T-cell (primary cell): ENCODE results near the gene RAB11A. TPM values are rescaled to one million over a fixed set of nuclear protein-coding genes. Genes with fewer than 3 reads are reported as not detected.

ENCODE experiments used
- ATAC-seq, 4 experiments: fragments of 200-7000 bp in 3 of 4; fragments of 150-1000 bp in 1 of 4; cut with Tn5 transposase; replicated peaks in 1 of 4; 1 replicate in 3 of 4; 2 replicates in 1 of 4; pipeline ENCODE4 v1.10.0; 2021; ENCODE audit warnings: moderate library complexity in 3 of 4, mild to moderate bottlenecking in 2 of 4, moderate number of reproducible peaks in 1 of 4
- CTCF ChIA-PET, 2 donors: fragments of 300-600 bp; sonication (Branson Sonifier 250); formaldehyde crosslinking; loops; one replicate each; lab custom pipeline; 2022; ENCODE audit warnings: antibody characterized with exemption in 2 of 2; lab: Charles Lee
- POLR2A ChIA-PET, 2 donors: fragments of 300-600 bp; sonication (Branson Sonifier 250); formaldehyde crosslinking; loops; one replicate each; lab custom pipeline; 2022; ENCODE audit warnings: antibody characterized with exemption in 2 of 2; lab: Charles Lee
- DNase-seq, 35 experiments: peaks; one replicate each; pipeline versions ENCODE4 v3.0.0 to v3.0.0-alpha.2; 2013 to 2023
- H3K27ac ChIP-seq: one replicate; pipeline ENCODE4 v1.5.1; 2013; ENCODE audit warnings: low read length
- H3K27me3 ChIP-seq, 2 experiments: replicated peaks in 1 of 2; 1 replicate in 1 of 2; 2 replicates in 1 of 2; pipeline versions ENCODE4 v1.6.1 to v1.7.0; 2013; ENCODE audit warnings: low read length in 1 of 2, mixed read lengths in 1 of 2; ENCODE audit not compliant: control insufficient read depth in 2 of 2, insufficient read depth in 2 of 2; ENCODE audit errors: extremely low read depth in 1 of 2
- H3K36me3 ChIP-seq, 2 donors: 1 replicate in 1 of 2; 2 replicates in 1 of 2; pipeline versions ENCODE4 v1.6.1 to v1.7.0; 2013; ENCODE audit warnings: low read length in 1 of 2; ENCODE audit not compliant: control insufficient read depth in 2 of 2, insufficient read depth in 1 of 2; ENCODE audit errors: extremely low read depth in 1 of 2
- H3K4me1 ChIP-seq, 2 experiments: 1 replicate in 1 of 2; 2 replicates in 1 of 2; pipeline versions ENCODE4 v1.6.1 to v1.7.0; 2013; ENCODE audit warnings: low read length in 2 of 2, mixed read lengths in 1 of 2; ENCODE audit not compliant: insufficient read depth in 2 of 2, control insufficient read depth in 1 of 2; ENCODE audit errors: extremely low read depth in 1 of 2
- H3K4me3 ChIP-seq, 2 donors: 1 replicate in 1 of 2; 2 replicates in 1 of 2; pipeline versions ENCODE4 v1.5.1 to v1.7.0; 2013; ENCODE audit warnings: mild to moderate bottlenecking in 2 of 2, low read length in 1 of 2, moderate library complexity in 1 of 2; ENCODE audit not compliant: control insufficient read depth in 1 of 2; ENCODE audit errors: extremely low read depth in 1 of 2
- H3K9me3 ChIP-seq: 2 replicates; pipeline ENCODE4 v1.7.0; 2013
- H3K27ac Mint-ChIP-seq, 2 donors: one replicate each; pipeline ENCODE4 v1.8.0; 2020 to 2021; ENCODE audit warnings: mild to moderate bottlenecking in 2 of 2, mixed read lengths in 2 of 2
- H3K27me3 Mint-ChIP-seq, 2 donors: one replicate each; pipeline ENCODE4 v1.8.0; 2021 to 2022; ENCODE audit warnings: mixed read lengths in 2 of 2
- H3K36me3 Mint-ChIP-seq: one replicate; pipeline ENCODE4 v1.8.0; 2021; ENCODE audit warnings: mixed read lengths
- H3K4me1 Mint-ChIP-seq, 3 donors: one replicate each; pipeline ENCODE4 v1.8.0; 2020 to 2022; ENCODE audit warnings: mixed read lengths in 3 of 3, mild to moderate bottlenecking in 1 of 3
- H3K4me3 Mint-ChIP-seq, 3 donors: one replicate each; pipeline ENCODE4 v1.8.0; 2020 to 2022; ENCODE audit warnings: mild to moderate bottlenecking in 3 of 3, mixed read lengths in 3 of 3, moderate library complexity in 3 of 3
- H3K9me3 Mint-ChIP-seq, 3 donors: one replicate each; pipeline ENCODE4 v1.8.0; 2020 to 2022; ENCODE audit warnings: mixed read lengths in 3 of 3
- WGBS: methylation state at CpG from one replicate; pipeline ENCODE4 v1.1.5; 2013; ENCODE audit warnings: missing lambda C conversion rate; ENCODE audit not compliant: insufficient coverage; 5-methylcytosine and 5-hydroxymethylcytosine counted together
- total RNA-seq, 35 experiments: library from RNA in 6 of 35; stranded (reverse) in 6 of 35; fragments of 120-200 nt in 1 of 35; gene quantifications; one replicate each; pipeline versions ENCODE4 v1.2.1 to v1.2.4 and lab custom pipeline; 2013 to 2026

RAB11A gene
- total RNA-seq, 5 donors from 2014 or later (not counting 1 experiment from before 2014, with no cell fraction given) = 82.4 to 103 (median 97.5) TPM

GRCh38 chr15:65856821-65857455, 12.4 kb upstream of the RAB11A start:
- Mint-ChIP-seq H3K4me1 (peaks cover 6 to 15% (median 7%) of the 10 kb centered on the region in 3 donors), H3K9me3 (no peaks in the 10 kb centered on the region), H3K36me3 (no peaks in the 10 kb centered on the region), H3K27ac (peak overlapping the region in 1 of 2 donors; percentile 39), H3K27me3 (no peaks in the 10 kb centered on the region), H3K4me3 (no peak overlapping the region)
- Histone ChIP-seq H3K4me3 (no peak overlapping the region), H3K9me3 (no peaks in the 10 kb centered on the region), H3K27ac (no peak overlapping the region), H3K4me1 (peaks cover 2 to 6% of the 10 kb centered on the region in 2 experiments), H3K36me3 (no peaks in the 10 kb centered on the region), H3K27me3 (no peaks in the 10 kb centered on the region)
- WGBS = no CpG with 5 or more reads among the region's 12 CpGs
- DNase-seq (peak; percentile 57 to 91 (median 78)), ATAC-seq (peak; percentile 50 to 86 (median 78))
- CTCF ChIA-PET = interaction anchor here (0.5 to 1.8 kb wide), 16 partner anchors 12 to 270 kb away, joined by 3 to 11 read pairs (median 4); partner anchors contain the start of genes DENND4A (in 1 of the 2) and RAB11A (in 1 of the 2)
- POLR2A ChIA-PET = interaction anchor here (0.5 to 0.7 kb wide), 4 partner anchors 9 to 155 kb away, joined by 3 to 6 read pairs (median 3); partner anchors contain the start of gene DENND4A (in 1 of the 2)

DNA sequence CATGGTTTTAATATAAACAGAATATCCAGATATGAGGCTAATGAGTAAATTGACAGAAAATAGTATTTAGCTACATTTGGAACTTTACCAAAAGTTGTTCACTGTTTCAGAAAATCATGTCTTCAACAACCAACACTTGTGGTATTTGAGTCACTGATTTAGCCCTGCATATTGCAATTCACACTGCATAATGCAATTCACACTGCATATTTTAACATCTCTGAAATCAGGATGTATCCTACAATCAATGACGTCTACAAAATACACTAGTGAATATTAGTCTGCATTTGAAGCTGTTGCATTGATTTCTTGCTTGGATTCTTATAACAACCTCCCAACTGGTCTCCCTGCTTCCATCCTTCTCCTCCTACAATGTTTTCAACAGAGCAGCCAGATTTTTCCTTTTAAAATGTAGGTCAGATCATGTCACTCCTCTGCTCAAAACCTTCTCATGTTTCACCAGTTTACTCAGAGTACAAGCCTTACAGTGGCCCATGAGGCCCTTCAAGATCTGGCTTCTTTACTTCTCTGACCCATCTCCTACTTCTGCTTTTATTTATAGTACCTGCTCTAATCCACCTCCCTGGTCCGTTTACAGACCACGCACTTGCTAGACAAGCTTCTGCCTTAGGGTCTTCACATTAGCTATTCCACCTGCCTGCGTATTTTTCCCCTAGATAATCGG, 11.4 kb upstream of the RAB11A start:
- H3K27ac Mint-ChIP-seq = no peak overlapping the region
- H3K4me3 Mint-ChIP-seq = no peak overlapping the region
- no peak overlapping the region for H3K27ac ChIP-seq
- H3K27me3 ChIP-seq = no peaks in the 10 kb centered on the region
- H3K27me3 Mint-ChIP-seq = no peaks in the 10 kb centered on the region
- H3K36me3 ChIP-seq = no peaks in the 10 kb centered on the region
- ChIA-PET CTCF (interaction anchor here (0.6 to 1.8 kb wide), 11 partner anchors 11 to 271 kb away, joined by 3 to 11 read pairs (median 3); partner anchors contain the start of gene RAB11A (in 1 of the 2)), POLR2A (interaction anchor here in 1 of 2 donors (0.5 kb wide), 1 partner anchor 66 kb away, joined by 3 read pairs; the partner anchor contains the start of gene DENND4A)
- WGBS = 89% methylated on average over 4 of the region's 5 CpGs
- H3K4me3 ChIP-seq = no peak overlapping the region
- H3K9me3 Mint-ChIP-seq = no peaks in the 10 kb centered on the region
- H3K4me1 Mint-ChIP-seq = peaks cover 6 to 19% (median 7%) of the 10 kb centered on the region in 3 donors
- no peaks in the 10 kb centered on the region for H3K36me3 Mint-ChIP-seq
- H3K4me1 ChIP-seq = peaks cover 2 to 9% of the 10 kb centered on the region in 2 experiments
- no peak for ATAC-seq
- DNase-seq = peak in 1 of 35 experiments; percentile 21
- H3K9me3 ChIP-seq = no peaks in the 10 kb centered on the region

- no peaks in the 10 kb centered on the region for H3K36me3 Mint-ChIP-seq
- WGBS = 17% methylated on average over 1 of the region's 1 CpG
- Histone ChIP-seq H3K27me3 (no peaks in the 10 kb centered on the region), H3K27ac (no peak overlapping the region), H3K9me3 (no peaks in the 10 kb centered on the region), H3K4me1 (peaks cover 2 to 3% of the 10 kb centered on the region in 2 experiments), H3K4me3 (no peak overlapping the region), H3K36me3 (no peaks in the 10 kb centered on the region)
- H3K4me1 Mint-ChIP-seq = peaks cover 0 to 15% (median 4%) of the 10 kb centered on the region in 3 donors
- H3K27me3 Mint-ChIP-seq = no peaks in the 10 kb centered on the region
- ATAC-seq (peak; percentile 84 to 99 (median 88)), DNase-seq (peak in 33 of 35 experiments; percentile 12 to 73 (median 45))
- no peaks in the 10 kb centered on the region for H3K9me3 Mint-ChIP-seq
- POLR2A ChIA-PET = interaction anchor here (1.1 to 1.3 kb wide), 2 partner anchors 37 to 71 kb away, joined by 3 to 4 read pairs; partner anchors contain the start of gene DENND4A (in 1 of the 2)
- no peak overlapping the region for H3K4me3 Mint-ChIP-seq
- CTCF ChIA-PET = interaction anchor here (0.5 to 1.3 kb wide), 9 partner anchors 8 to 1176 kb away, joined by 3 to 8 read pairs (median 3); partner anchors contain the start of gene INTS14 (in 1 of the 2)
- H3K27ac Mint-ChIP-seq = no peak overlapping the region
These were observed 6.6 kb upstream of the RAB11A start for GRCh38 chr15:65862682-65863081.

GRCh38 chr15:65863106-65863505, 6.2 kb upstream of the RAB11A start:
- WGBS = 100% methylated on average over 1 of the region's 6 CpGs
- Histone ChIP-seq H3K9me3 (no peaks in the 10 kb centered on the region), H3K36me3 (no peaks in the 10 kb centered on the region), H3K27ac (no peak overlapping the region), H3K27me3 (no peaks in the 10 kb centered on the region), H3K4me3 (no peak overlapping the region), H3K4me1 (peaks cover 2 to 3% of the 10 kb centered on the region in 2 experiments)
- no peaks in the 10 kb centered on the region for H3K27me3 Mint-ChIP-seq
- peaks cover 0 to 12% (median 4%) of the 10 kb centered on the region in 3 donors for H3K4me1 Mint-ChIP-seq
- ChIA-PET CTCF (interaction anchor here (0.5 to 1.3 kb wide), 8 partner anchors 9 to 252 kb away, joined by 3 to 8 read pairs (median 4); partner anchors contain the start of gene INTS14 (in 1 of the 2)), POLR2A (interaction anchor here (0.6 to 1.3 kb wide), 3 partner anchors 38 to 393 kb away, joined by 3 to 4 read pairs (median 4); partner anchors contain the start of gene DENND4A (in 1 of the 2))
- no peak overlapping the region for H3K27ac Mint-ChIP-seq
- DNase-seq (no peak), ATAC-seq (no peak)
- no peaks in the 10 kb centered on the region for H3K36me3 Mint-ChIP-seq
- H3K9me3 Mint-ChIP-seq = no peaks in the 10 kb centered on the region
- no peak overlapping the region for H3K4me3 Mint-ChIP-seq

GRCh38 chr15:65867244-65867643, 2.0 kb upstream of the RAB11A start:
- peaks cover 15 to 33% (median 23%) of the 10 kb centered on the region in 3 donors for H3K4me1 Mint-ChIP-seq
- H3K9me3 ChIP-seq = no peaks in the 10 kb centered on the region
- H3K27me3 ChIP-seq = no peaks in the 10 kb centered on the region
- H3K36me3 ChIP-seq = no peaks in the 10 kb centered on the region
- no peak overlapping the region for H3K4me3 Mint-ChIP-seq
- no peak overlapping the region for H3K4me3 ChIP-seq
- no peak for ATAC-seq
- H3K27ac Mint-ChIP-seq = no peak overlapping the region
- no CpG with 5 or more reads among the region's 3 CpGs for WGBS
- H3K27me3 Mint-ChIP-seq = no peaks in the 10 kb centered on the region
- no peak for DNase-seq
- peaks cover 0 to 23% of the 10 kb centered on the region in 2 experiments for H3K4me1 ChIP-seq
- no peaks in the 10 kb centered on the region for H3K9me3 Mint-ChIP-seq
- POLR2A ChIA-PET = no interaction called here
- H3K36me3 Mint-ChIP-seq = no peaks in the 10 kb centered on the region
- CTCF ChIA-PET = interaction anchor here (0.7 kb wide), 3 partner anchors 33 to 331 kb away, joined by 3 to 6 read pairs (median 3); no protein-coding TSS in a partner anchor
- no peak overlapping the region for H3K27ac ChIP-seq
